GM23248 (cell line): ENCODE data around the gene IPO5.

ENCODE experiments used
- EZH2 ChIP-seq: fragments of 200-600 bp; sonication (generic); IDR thresholded peaks from 2 replicates; pipeline ENCODE4 v1.6.1; 2018; ENCODE audit warnings: antibody characterized with exemption, mild to moderate bottlenecking; ENCODE audit not compliant: insufficient read depth, poor library complexity, severe bottlenecking
- EZH2phosphoT487 ChIP-seq: fragments of 200-600 bp; sonication (generic); IDR thresholded peaks from 2 replicates; pipeline ENCODE4 v1.6.1; 2018; ENCODE audit warnings: antibody characterized with exemption, moderate library complexity, mild to moderate bottlenecking, low read depth; ENCODE audit not compliant: insufficient read depth

- TF ChIP-seq EZH2phosphoT487 (no peak), EZH2 (no peak)
Measured at GRCh38 chr13:97967226-97967625, 13.8 kb downstream of the IPO5 start.
